ENCODE results near the gene KNCN. TPM values are rescaled to one million over a fixed set of nuclear protein-coding genes. Genes with fewer than 3 reads are reported as not detected.

The KNCN gene
- total and polyA plus RNA-seq, 10 of the 15 experiments (the other 5 are each of a cell fraction or from before 2014, with no cell fraction given): not detected

- BruUV-seq (replicated peaks): no TSS peak
- intact Hi-C loops (cut with micrococcal nuclease; ENCODE audit: unreplicated experiment) (no loop called here), in situ Hi-C loops (cut with MboI) (no loop called here)
- SMC1A ChIA-PET (ENCODE audit: uncharacterized antibody, unreplicated experiment): no interaction called here
- WGBS (ENCODE audit: insufficient coverage, insufficient replicate concordance, low lambda C conversion rate, missing lambda C conversion rate): 38% methylated on average over 6 of the region's 6 CpGs
- Histone ChIP-seq H3K4me2 (ENCODE audit: control insufficient read depth, insufficient read depth) (no peak overlapping the region), H3K36me3 (ENCODE audit: control insufficient read depth in 2 of 2, insufficient read depth in 2 of 2, low read length in 1 of 2) (no peaks in the 10 kb centered on the region), H3K9ac (ENCODE audit: control insufficient read depth, insufficient read depth, low read length) (no peak overlapping the region), H3K79me2 (ENCODE audit: control insufficient read depth, insufficient read depth, low read length) (no peaks in the 10 kb centered on the region), H3K27ac (ENCODE audit: control insufficient read depth, insufficient read depth) (no peak overlapping the region), H3K9me3 (replicated peaks; ENCODE audit: control insufficient read depth, insufficient read depth, low read length) (no peaks in the 10 kb centered on the region), H3K4me1 (ENCODE audit: control insufficient read depth, insufficient read depth, low read length) (no peaks in the 10 kb centered on the region), H3K4me3 (no peak overlapping the region), H4K20me1 (ENCODE audit: control insufficient read depth, insufficient read depth) (no peaks in the 10 kb centered on the region), H3K27me3 (replicated peaks in 1 of 2; ENCODE audit: control insufficient read depth in 2 of 2, insufficient read depth in 2 of 2, low read length in 1 of 2) (peaks cover 11 to 18% of the 10 kb centered on the region in 2 experiments), H2AFZ (ENCODE audit: control insufficient read depth, low read depth, low read length) (no peak overlapping the region)
- RAD21 ChIA-PET (ENCODE audit: unreplicated experiment): no interaction called here
- TF ChIP-seq BMI1 (IDR thresholded peaks at IDR 0.05; ENCODE audit: borderline replicate concordance) (no peak), NFIC (IDR thresholded peaks at IDR 0.05; ENCODE audit: low read depth, low read length) (no peak), EGR1 (IDR thresholded peaks at IDR 0.05; ENCODE audit: borderline replicate concordance in 1 of 2, low read depth in 2 of 2, low read length in 2 of 2) (no peak), ZNF274 (IDR thresholded peaks at IDR 0.05; ENCODE audit: insufficient read depth, insufficient read length) (no peak), REST (IDR thresholded peaks at IDR 0.05; ENCODE audit: low read depth, low read length) (no peak), BCL11A (IDR thresholded peaks at IDR 0.05; ENCODE audit: low read depth, low read length) (no peak), CUX1 (IDR thresholded peaks at IDR 0.05; ENCODE audit: insufficient replicate concordance, low read depth, low read length) (no peak), GABPA (IDR thresholded peaks at IDR 0.05; ENCODE audit: low read depth) (no peak), ETV6 (conservative IDR thresholded peaks at IDR 0.05 in 1 of 2, IDR thresholded peaks at IDR 0.05 in 1 of 2; ENCODE audit: borderline replicate concordance in 1 of 2, low read depth in 1 of 2) (no peak), SMAD1 (IDR thresholded peaks at IDR 0.05; ENCODE audit: low read depth, partially characterized antibody) (no peak), PBX3 (IDR thresholded peaks at IDR 0.05; ENCODE audit: insufficient replicate concordance, low read depth, low read length) (no peak)
- DNase-seq (ENCODE audit: low read depth, low spot score) (no peak), FAIRE-seq (no peak), ATAC-seq (no peak)
- CTCF ChIA-PET: interaction anchor here (2.2 kb wide), 1 partner anchor 31 kb away, joined by 5 read pairs; no protein-coding TSS in a partner anchor
- POLR2A ChIA-PET: no interaction called here
Measured at GRCh38 chr1:46496505-46496904, 54.9 kb downstream of the KNCN start.
